Measurements from ENCODE around the gene UROS.
A peak's percentile ranks its signal among the peaks of the same experiment; 100 is the strongest.

UROS gene

DNA sequence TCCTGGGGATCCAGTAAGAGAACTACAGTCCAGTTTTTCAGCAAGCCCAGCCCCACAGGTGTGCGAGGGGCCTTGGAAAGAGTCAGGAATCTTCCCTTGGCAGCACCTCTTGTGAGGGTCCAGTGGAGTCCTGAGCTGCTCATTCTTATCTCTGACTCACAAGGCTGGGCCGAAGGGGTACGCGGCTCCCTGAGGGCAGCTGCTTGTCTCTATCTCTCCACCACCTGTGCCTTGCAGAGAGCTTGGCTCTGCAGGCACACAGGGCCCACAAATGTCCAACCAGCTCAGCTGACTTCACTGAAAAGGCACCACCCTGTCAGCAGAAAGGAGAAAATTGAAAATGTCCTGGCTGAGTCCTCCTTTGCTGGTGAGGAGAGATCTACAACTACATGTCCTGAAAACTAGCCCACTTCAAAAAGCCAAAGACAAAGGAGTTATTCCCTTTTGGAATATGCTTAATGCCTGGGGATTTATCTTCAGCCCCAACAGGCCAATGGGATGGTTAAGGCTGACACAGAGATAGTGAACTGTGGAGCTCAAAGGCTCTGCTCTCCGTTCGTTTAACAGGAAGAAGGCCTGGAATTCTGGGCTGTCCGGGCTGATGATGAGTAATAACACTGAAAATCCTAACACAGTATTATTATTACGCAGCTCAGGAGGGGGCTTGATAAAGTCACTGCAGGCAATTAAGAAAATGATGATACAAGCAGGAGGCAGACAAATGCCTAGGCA lies 23.4 kb downstream of the UROS start:
- Mint-ChIP-seq H3K4me3 (no peak overlapping the region), H3K27me3 (ENCODE audit: low read depth) (no peaks in the 10 kb centered on the region), H3K27ac (no peak overlapping the region)

GRCh38 chr10:125797994-125798662 lies 24.9 kb downstream of the UROS start:
- TF ChIP-seq, protein P1, sequence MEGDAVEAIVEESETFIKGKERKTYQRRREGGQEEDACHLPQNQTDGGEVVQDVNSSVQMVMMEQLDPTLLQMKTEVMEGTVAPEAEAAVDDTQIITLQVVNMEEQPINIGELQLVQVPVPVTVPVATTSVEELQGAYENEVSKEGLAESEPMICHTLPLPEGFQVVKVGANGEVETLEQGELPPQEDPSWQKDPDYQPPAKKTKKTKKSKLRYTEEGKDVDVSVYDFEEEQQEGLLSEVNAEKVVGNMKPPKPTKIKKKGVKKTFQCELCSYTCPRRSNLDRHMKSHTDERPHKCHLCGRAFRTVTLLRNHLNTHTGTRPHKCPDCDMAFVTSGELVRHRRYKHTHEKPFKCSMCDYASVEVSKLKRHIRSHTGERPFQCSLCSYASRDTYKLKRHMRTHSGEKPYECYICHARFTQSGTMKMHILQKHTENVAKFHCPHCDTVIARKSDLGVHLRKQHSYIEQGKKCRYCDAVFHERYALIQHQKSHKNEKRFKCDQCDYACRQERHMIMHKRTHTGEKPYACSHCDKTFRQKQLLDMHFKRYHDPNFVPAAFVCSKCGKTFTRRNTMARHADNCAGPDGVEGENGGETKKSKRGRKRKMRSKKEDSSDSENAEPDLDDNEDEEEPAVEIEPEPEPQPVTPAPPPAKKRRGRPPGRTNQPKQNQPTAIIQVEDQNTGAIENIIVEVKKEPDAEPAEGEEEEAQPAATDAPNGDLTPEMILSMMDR (IDR thresholded peaks at IDR 0.05; ENCODE audit: unreplicated experiment in 3 of 3), result no peak
- H3K4me3 Mint-ChIP-seq, result no peak overlapping the region
- peaks cover 43% of the 10 kb centered on the region for H3K36me3 Mint-ChIP-seq (ENCODE audit: low read depth)
- no peaks in the 10 kb centered on the region for H3K9me3 Mint-ChIP-seq
- H3K4me1 Mint-ChIP-seq, result no peaks in the 10 kb centered on the region
- H3K27ac Mint-ChIP-seq, result peak overlapping the region in 1 of 3 experiments; percentile 41
- no peaks in the 10 kb centered on the region for H3K27me3 Mint-ChIP-seq (ENCODE audit: low read depth)

More for the DNA sequence above, 23.4 kb downstream of the UROS start:
- Mint-ChIP-seq H3K36me3 (ENCODE audit: low read depth) (peaks cover 32% of the 10 kb centered on the region), H3K9me3 (no peaks in the 10 kb centered on the region), H3K4me1 (no peaks in the 10 kb centered on the region)
- TF ChIP-seq, protein P1 (IDR thresholded peaks at IDR 0.05; ENCODE audit: unreplicated experiment in 3 of 3), result no peak

GRCh38 chr10:125797424-125797823 lies 25.6 kb downstream of the UROS start:
- TF ChIP-seq, protein P1 (IDR thresholded peaks at IDR 0.05; ENCODE audit: unreplicated experiment in 3 of 3), result no peak
- peaks cover 43% of the 10 kb centered on the region for H3K36me3 Mint-ChIP-seq (ENCODE audit: low read depth)
- H3K9me3 Mint-ChIP-seq, result no peaks in the 10 kb centered on the region
- H3K27ac Mint-ChIP-seq, result no peak overlapping the region
- H3K4me3 Mint-ChIP-seq, result no peak overlapping the region
- H3K27me3 Mint-ChIP-seq (ENCODE audit: low read depth), result no peaks in the 10 kb centered on the region
- H3K4me1 Mint-ChIP-seq, result no peaks in the 10 kb centered on the region

DNA sequence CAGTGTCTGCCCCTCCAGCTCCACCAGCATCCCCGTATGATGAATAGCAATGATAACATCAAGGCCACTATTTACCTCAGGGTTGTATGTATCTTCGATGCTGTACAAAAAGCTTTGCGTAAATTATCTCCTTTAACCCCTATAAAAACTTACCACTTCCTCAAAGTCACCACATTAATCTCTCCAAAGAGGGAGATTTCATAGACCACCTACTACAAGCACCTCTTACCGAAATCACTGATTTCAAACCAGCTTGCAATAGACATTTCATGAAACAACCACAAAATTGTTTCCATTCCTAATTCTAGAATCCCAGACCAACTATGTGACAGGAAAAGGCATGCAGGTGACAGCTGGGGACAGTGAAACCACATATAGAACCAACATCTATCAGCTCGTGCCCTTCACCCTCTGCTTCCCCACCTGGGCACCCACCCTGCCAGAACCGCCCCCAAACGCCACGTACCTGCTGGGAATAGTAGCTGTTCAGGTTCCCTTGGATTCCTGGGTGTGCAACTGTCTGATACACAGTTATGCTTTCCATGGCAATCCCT lies 27.3 kb downstream of the UROS start:
- no peak overlapping the region for H3K4me3 Mint-ChIP-seq
- TF ChIP-seq, protein P1 (IDR thresholded peaks at IDR 0.05; ENCODE audit: unreplicated experiment in 3 of 3), result no peak
- H3K4me1 Mint-ChIP-seq, result no peaks in the 10 kb centered on the region

DNA sequence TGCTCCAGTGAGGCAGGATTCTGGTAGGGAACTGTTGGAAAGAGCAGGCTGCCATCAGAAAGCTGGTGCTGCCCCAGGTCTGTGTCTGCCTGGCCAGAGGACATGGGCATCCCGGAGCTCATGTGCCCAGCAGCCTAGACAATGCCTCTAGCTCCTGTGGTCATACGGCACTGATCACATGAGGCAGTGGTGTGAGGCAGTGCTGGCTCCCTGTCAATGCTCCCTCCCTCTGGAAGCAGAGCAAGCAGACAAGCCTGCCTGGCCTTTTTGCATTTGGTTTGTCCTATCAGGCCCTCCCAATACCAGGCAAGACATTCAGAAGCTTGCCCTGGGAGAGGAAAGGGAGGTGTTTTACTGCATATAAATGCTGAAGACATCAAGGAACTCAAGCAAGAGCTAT lies 27.9 kb downstream of the UROS start:
- TF ChIP-seq, protein P1 (IDR thresholded peaks at IDR 0.05; ENCODE audit: unreplicated experiment in 3 of 3), result no peak
- H3K27ac Mint-ChIP-seq, result no peak overlapping the region
- peaks cover 50% of the 10 kb centered on the region for H3K36me3 Mint-ChIP-seq (ENCODE audit: low read depth)
- H3K4me3 Mint-ChIP-seq, result no peak overlapping the region
- no peaks in the 10 kb centered on the region for H3K27me3 Mint-ChIP-seq (ENCODE audit: low read depth)
- H3K4me1 Mint-ChIP-seq, result peaks cover 1% of the 10 kb centered on the region
- no peaks in the 10 kb centered on the region for H3K9me3 Mint-ChIP-seq

More for the DNA sequence above, 27.3 kb downstream of the UROS start:
- Mint-ChIP-seq H3K27me3 (ENCODE audit: low read depth) (no peaks in the 10 kb centered on the region), H3K9me3 (no peaks in the 10 kb centered on the region), H3K27ac (no peak overlapping the region), H3K36me3 (ENCODE audit: low read depth) (peaks cover 50% of the 10 kb centered on the region)
